Fibroblast of upper back skin (primary cell): ENCODE results near the gene PCDHGC5.

Source experiments
- DNase-seq: peaks from one replicate; pipeline ENCODE4 v3.0.0-alpha.2; 2013

Gene PCDHGC5

DNA sequence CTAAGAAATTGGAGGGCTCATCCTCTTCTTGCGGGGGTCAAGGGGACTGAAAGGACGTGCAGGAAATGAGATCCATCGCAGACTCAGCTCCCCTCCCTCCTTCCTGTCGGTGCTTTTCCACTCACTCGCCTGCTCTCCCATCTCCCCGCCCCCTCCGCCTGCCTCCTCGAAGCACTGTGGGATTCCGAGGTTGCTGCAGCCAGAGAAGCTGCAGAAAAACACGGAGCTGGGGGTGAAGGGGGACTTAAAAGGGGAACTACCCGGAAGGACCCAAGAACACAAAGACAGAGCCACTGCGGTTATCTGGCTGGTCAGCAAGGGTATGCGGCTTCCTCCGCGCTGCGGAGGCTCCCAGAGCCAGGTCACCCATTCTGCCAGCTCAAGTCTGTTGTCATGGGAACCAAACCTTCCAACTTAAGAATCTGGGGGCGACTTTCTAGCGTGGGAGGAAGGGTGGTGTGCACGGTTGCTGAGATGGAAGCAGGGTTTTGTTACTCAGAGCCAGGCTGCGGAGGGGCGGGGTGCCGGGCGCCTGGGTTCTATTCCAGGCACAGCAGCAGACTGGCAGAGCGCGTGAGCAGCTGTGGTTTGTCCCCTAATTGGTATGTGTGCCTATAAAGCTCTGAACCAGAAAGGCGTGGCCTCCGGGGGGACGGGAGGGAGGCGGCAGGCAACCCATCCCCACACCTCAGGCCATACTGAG, 24.9 kb downstream of the PCDHGC5 start:
- peak; percentile 89 for DNase-seq

- DNase-seq: peak; percentile 90
Measured at GRCh38 chr5:141514330-141515133, 25.7 kb downstream of the PCDHGC5 start.

DNA sequence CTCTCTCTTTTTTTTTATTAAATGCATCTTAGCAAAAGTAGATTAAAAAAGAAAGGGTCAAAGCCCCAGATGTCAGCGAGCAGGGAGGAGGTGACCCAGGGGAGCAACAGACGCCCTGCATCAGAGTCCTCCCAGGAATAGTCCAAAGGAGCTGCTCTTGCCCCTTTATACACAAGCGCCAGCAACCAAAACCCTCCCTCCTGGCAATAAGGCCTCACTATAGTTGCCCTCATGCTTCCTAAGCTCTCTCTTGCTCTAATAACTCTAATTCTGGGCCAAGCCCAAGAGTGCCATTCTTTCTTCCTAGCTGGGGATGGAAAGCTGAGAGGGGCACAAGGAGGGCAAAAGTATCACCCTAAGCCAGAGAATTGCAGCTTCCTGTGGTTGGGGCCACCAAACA, 26.3 kb downstream of the PCDHGC5 start:
- no peak for DNase-seq

DNA sequence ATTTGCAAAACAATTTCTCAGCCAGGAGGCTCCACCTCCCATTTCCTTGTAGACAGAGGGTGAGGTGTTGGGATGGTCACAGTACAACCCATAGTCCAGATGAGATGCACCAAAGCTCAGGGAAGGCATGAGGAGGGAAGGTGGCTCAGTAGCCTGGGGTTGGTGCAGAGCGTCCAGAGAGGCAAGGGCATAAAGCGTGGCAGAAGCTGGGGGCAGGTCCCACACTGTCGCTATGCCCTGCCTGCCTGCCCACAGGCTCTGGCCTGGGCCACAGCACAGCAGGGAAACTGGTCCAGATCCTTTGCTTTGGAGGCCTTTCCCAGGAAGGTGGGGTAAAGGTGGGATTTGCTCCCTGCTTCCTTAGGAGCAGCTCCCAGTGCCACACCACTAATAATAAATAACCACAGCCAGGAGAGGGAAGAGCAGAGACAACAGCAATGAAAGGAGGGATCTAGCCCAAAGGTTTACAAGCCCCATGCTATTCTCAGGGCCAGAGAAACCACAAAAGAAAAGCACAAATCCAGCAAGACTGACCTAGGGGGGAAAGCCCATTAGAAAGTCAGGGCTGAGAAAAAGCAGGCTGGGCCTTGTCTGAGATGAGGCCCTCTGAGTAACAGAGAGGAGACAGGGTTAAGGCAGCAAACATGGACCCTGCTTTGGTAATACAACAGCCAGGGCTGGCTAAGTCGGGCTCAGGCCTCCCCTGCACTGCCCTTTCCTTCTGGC, 27.2 kb downstream of the PCDHGC5 start:
- DNase-seq: peak; percentile 39

DNA sequence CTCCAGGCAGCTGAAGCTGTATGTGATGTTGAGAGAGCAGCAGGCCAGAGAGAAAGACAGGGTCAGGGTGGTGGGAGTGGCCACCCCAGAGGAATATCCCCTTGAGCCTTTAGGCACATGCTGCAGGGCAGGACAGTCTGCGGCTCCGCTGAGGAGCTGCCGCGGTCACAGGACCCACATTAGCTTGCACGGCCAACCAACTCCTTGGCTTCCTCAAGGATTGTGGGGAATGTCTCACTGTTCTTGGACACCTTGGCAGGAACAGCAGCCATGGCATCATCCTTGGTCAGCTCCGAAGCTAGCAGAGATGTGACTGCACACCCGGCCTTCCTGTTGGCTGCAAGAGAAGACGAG, 27.8 kb downstream of the PCDHGC5 start:
- DNase-seq: no peak

DNA sequence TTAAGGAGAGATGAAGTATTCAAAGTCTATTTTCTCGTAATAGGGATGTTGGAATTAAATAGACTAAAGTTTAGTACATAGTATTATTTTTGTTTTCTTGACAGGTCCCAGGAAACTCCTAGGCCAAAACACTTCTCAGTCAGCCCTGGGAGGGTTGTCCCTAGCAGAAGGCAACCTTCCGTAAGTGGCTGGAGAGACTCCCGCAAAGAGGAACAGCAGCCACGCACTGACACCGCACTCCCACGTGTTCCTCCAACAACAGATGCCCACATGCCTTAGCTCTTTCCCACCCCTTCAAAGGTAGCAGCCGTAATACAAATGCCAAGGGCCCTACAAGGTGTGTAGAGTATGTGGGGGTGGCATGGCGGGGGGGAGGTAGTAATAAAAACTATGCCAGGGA, 28.4 kb downstream of the PCDHGC5 start:
- no peak for DNase-seq

GRCh38 chr5:141517880-141518617, 29.2 kb downstream of the PCDHGC5 start:
- peak; percentile 87 for DNase-seq

- peak; percentile 24 for DNase-seq
Measured at GRCh38 chr5:141518618-141519015, 29.7 kb downstream of the PCDHGC5 start.

- DNase-seq: no peak
Measured at GRCh38 chr5:141519605-141520565, 31.0 kb downstream of the PCDHGC5 start.

DNA sequence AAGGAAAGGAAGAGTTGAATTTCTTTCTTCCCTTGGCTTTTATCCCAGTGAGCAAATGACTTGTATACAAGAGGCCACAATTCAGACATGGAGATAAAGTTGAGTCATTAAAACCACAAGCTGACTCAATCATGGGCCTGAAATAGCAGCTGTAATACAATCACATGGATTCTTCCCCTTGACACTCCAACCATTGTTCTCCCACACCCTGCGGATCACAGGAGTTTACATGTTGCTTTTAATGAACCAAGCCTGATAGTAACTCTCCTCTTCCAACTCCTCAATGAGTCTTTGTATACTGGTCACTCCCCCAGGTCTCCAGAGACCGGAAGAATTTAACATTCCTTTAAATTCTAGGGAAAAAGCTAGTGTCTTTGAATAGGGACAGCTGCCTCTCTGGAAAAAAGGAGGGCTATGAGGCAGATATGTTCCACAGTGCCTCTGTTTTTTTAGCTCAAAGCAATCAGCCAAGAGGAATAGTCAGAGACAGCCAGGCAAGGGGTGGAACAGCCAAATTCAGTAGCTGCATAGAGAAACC, 32.4 kb downstream of the PCDHGC5 start:
- DNase-seq: peak; percentile 99

DNA sequence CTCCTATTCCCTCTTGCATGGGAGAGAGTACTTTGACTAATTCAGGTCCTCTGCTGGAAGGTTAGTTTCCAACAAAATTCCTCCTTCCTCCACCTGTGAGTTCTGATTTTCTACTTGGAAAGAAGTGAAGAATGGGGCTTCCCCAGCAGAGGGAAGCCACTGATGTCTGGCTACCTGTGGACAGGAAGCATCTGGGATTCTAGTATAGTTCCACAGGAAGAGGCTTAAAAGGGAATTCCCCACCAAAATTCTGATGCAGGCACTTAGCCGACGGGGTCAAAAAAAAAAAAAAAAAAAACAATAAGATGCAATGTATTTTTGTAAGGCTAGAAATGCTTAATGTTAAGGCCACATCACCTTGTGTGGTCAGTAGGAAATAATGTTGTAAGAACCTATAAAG, 33.4 kb downstream of the PCDHGC5 start:
- DNase-seq: no peak

- DNase-seq: no peak
Measured at GRCh38 chr5:141523991-141524390, 35.1 kb downstream of the PCDHGC5 start.

DNA sequence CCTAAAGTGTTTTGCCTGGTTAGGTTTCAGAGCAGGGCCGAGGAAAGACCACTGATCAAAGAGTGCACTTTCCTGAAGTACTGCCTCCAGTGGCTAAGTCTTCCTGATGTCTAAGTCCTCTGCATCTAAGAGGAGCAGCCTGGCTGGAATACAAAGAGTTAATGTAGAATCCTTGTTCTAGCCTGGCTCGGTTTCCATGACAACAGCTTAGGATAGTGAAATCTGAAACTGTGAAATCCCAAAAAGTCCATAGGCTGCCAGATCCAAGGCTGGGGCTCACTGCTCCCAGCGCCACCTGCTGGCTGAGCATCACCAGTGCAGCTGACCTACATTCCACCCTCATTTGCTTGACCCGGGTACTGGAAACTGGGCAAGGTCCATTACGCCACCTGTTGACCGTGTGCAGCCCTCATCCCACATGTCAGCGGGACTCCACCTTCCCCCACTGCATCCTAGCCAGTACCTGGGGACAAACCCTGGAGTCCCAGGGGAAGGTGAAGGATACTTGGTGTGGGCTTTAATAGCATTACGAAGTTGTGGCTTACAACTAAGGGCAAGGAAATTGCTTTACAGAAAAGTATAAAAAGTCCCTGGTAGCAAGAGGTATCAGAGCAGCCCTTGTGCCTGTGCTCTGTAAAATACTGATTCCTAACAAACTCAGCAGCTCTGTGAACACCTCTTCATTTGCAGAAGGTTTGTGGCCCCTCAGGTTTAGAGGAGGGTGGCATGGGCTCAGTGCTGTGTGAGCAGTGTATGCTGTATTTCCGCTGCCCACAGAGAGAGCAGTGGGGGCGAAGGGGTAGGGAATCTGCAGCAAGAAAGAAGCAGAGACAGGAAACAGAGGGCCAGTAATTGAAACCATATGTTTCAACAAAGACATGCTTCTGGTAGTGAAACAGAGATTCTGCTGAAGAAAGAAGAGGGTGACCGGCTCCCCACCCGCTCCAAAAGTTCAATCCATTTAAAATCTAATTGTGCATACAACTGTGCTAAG, 36.0 kb downstream of the PCDHGC5 start:
- DNase-seq: peak; percentile 99

DNA sequence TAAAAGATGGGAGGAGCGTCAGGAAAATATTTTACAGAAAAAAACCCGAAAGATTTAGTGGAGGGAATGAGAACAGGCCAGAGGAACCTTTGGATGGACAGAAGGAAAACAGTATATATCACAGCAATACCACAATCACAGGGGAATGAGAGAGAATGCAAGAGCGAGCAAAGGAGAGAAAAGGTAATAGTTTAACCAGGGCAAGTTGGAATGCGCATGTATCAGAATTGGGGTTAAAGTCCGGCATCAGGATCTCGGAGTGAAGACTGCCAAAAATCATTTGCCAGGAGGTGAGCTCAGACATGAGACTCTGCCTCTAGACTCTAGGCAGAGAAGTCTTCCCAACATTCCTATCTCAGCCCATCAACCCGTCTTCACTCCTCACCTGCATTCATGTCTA, 36.8 kb downstream of the PCDHGC5 start:
- no peak for DNase-seq

DNA sequence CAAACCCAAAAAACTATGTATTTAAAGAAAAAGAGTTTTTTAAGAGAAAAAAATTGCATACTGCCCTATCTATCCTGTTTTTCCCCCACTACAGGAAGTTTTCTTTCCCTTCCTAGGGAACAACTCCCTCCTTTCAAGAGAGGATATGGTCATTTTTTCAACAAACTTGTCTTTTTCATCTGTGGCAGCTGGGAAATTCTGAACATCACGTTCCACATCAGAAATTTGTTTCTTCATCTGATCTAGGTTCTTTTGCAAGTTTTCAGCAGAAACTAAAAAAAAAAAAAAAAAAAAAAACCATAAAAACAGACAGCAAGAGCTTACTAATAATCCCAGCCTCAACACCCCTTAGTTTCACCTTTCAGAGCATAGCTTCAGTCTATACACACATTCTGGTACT, 38.5 kb downstream of the PCDHGC5 start:
- no peak for DNase-seq

GRCh38 chr5:141528291-141528984, 39.6 kb downstream of the PCDHGC5 start:
- DNase-seq: peak; percentile 29

- DNase-seq: peak; percentile 89
Measured at GRCh38 chr5:141529002-141529401, 40.1 kb downstream of the PCDHGC5 start.

GRCh38 chr5:141529873-141530272, 41.0 kb downstream of the PCDHGC5 start:
- DNase-seq: no peak

- DNase-seq: no peak
Measured at GRCh38 chr5:141532726-141533125, 43.8 kb downstream of the PCDHGC5 start.

DNA sequence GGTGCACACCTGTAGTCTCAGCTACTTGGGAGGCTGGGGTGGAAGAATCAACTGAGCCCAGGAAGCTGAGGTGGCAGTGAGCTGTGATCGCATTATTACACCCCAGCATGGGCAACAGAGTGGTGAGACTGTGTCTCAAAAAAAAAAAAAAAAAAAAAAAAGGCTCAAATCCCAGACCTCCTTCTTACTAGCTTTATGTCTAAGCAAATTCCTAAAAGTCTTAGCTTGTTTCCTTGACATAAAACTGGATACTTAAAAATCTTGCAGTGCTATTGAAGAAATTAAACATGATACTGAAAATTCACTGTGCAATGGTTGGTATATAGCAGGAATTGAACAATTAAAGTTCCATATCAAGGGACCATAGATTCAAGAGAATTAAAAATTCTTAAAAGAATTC, 45.0 kb downstream of the PCDHGC5 start:
- no peak for DNase-seq
